Testis (tissue), 2 donors: ENCODE results near the gene HIRA.

Experiments
- POLR2A ChIP-seq: fragments of 450-650 bp; IDR thresholded peaks from one replicate; pipeline ENCODE4 v1.6.1; 2017; ENCODE audit warnings: antibody characterized with exemption, mild to moderate bottlenecking, moderate library complexity
- TF ChIP-seq, protein P1 (sequence below), 3 experiments: fragments of 450-650 bp in 2 of 3; fragments of 200-600 bp in 1 of 3; sonication (generic) in 1 of 3; IDR thresholded peaks; one replicate each; pipeline ENCODE4 v1.5.1; 2016 to 2019; ENCODE audit warnings: antibody characterized with exemption in 3 of 3, mild to moderate bottlenecking in 2 of 3, moderate library complexity in 1 of 3

DNA sequence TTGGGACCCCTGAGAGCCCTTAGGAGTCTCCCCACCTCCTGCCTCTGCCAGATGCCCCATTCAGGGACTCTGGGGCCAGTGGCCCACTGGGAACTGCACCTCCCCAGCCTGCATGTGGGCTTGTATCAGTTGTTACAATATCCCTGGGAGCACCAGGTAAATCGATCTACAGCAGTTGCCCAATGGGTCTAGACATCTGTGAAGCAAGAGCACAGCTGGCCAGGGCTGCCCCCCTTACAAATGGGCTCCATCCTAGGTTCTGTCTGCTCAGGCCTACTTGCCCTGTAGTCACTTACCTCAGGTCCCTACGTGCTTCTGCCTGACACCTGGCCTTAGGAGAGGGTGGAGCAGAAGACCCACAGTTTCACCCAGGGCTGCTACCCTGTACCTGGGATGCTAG lies 62.7 kb downstream of the HIRA start:
- TF ChIP-seq, protein P1, sequence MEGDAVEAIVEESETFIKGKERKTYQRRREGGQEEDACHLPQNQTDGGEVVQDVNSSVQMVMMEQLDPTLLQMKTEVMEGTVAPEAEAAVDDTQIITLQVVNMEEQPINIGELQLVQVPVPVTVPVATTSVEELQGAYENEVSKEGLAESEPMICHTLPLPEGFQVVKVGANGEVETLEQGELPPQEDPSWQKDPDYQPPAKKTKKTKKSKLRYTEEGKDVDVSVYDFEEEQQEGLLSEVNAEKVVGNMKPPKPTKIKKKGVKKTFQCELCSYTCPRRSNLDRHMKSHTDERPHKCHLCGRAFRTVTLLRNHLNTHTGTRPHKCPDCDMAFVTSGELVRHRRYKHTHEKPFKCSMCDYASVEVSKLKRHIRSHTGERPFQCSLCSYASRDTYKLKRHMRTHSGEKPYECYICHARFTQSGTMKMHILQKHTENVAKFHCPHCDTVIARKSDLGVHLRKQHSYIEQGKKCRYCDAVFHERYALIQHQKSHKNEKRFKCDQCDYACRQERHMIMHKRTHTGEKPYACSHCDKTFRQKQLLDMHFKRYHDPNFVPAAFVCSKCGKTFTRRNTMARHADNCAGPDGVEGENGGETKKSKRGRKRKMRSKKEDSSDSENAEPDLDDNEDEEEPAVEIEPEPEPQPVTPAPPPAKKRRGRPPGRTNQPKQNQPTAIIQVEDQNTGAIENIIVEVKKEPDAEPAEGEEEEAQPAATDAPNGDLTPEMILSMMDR (IDR thresholded peaks at IDR 0.05), result no peak
- TF ChIP-seq POLR2A, result no peak
